ENCODE data around the gene C2CD3.

DNA sequence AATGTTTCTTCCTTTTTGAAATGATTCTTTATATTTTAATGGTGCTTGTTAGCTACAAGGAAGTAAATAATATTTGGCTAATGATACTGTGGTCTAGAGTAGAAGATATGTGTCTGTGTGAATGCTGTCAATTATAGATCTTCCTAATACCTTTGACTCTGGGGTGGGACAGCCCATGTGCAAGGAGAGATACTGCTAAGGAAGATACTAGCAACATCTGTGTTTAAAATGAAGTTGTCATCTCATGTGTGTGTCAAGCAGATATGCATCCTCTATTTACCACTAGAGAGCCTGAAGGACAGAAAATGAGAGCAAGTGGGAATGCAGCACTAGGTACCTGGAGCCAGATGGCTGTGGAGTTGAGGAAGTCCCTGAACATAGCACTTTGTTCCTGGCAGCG is 34.4 kb upstream of the C2CD3 start:
- TF ChIP-seq, protein P1, sequence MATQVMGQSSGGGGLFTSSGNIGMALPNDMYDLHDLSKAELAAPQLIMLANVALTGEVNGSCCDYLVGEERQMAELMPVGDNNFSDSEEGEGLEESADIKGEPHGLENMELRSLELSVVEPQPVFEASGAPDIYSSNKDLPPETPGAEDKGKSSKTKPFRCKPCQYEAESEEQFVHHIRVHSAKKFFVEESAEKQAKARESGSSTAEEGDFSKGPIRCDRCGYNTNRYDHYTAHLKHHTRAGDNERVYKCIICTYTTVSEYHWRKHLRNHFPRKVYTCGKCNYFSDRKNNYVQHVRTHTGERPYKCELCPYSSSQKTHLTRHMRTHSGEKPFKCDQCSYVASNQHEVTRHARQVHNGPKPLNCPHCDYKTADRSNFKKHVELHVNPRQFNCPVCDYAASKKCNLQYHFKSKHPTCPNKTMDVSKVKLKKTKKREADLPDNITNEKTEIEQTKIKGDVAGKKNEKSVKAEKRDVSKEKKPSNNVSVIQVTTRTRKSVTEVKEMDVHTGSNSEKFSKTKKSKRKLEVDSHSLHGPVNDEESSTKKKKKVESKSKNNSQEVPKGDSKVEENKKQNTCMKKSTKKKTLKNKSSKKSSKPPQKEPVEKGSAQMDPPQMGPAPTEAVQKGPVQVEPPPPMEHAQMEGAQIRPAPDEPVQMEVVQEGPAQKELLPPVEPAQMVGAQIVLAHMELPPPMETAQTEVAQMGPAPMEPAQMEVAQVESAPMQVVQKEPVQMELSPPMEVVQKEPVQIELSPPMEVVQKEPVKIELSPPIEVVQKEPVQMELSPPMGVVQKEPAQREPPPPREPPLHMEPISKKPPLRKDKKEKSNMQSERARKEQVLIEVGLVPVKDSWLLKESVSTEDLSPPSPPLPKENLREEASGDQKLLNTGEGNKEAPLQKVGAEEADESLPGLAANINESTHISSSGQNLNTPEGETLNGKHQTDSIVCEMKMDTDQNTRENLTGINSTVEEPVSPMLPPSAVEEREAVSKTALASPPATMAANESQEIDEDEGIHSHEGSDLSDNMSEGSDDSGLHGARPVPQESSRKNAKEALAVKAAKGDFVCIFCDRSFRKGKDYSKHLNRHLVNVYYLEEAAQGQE (IDR thresholded peaks at IDR 0.05) = no peak
- TF ChIP-seq, protein P2, sequence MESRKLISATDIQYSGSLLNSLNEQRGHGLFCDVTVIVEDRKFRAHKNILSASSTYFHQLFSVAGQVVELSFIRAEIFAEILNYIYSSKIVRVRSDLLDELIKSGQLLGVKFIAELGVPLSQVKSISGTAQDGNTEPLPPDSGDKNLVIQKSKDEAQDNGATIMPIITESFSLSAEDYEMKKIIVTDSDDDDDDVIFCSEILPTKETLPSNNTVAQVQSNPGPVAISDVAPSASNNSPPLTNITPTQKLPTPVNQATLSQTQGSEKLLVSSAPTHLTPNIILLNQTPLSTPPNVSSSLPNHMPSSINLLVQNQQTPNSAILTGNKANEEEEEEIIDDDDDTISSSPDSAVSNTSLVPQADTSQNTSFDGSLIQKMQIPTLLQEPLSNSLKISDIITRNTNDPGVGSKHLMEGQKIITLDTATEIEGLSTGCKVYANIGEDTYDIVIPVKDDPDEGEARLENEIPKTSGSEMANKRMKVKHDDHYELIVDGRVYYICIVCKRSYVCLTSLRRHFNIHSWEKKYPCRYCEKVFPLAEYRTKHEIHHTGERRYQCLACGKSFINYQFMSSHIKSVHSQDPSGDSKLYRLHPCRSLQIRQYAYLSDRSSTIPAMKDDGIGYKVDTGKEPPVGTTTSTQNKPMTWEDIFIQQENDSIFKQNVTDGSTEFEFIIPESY (IDR thresholded peaks at IDR 0.05) = no peak
- TF ChIP-seq, protein P3, sequence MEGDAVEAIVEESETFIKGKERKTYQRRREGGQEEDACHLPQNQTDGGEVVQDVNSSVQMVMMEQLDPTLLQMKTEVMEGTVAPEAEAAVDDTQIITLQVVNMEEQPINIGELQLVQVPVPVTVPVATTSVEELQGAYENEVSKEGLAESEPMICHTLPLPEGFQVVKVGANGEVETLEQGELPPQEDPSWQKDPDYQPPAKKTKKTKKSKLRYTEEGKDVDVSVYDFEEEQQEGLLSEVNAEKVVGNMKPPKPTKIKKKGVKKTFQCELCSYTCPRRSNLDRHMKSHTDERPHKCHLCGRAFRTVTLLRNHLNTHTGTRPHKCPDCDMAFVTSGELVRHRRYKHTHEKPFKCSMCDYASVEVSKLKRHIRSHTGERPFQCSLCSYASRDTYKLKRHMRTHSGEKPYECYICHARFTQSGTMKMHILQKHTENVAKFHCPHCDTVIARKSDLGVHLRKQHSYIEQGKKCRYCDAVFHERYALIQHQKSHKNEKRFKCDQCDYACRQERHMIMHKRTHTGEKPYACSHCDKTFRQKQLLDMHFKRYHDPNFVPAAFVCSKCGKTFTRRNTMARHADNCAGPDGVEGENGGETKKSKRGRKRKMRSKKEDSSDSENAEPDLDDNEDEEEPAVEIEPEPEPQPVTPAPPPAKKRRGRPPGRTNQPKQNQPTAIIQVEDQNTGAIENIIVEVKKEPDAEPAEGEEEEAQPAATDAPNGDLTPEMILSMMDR (IDR thresholded peaks at IDR 0.05; ENCODE audit: low read depth, low read length, missing input control) = no peak
- TF ChIP-seq, protein P4, sequence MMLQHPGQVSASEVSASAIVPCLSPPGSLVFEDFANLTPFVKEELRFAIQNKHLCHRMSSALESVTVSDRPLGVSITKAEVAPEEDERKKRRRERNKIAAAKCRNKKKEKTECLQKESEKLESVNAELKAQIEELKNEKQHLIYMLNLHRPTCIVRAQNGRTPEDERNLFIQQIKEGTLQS (IDR thresholded peaks at IDR 0.05) = no peak
- TF ChIP-seq TAF1 (conservative IDR thresholded peaks at IDR 0.05) (no peak), JUND (IDR thresholded peaks at IDR 0.05) (no peak), FOXA1 (IDR thresholded peaks at IDR 0.05) (no peak), YY1 (IDR thresholded peaks at IDR 0.05) (no peak), NR2F2 (IDR thresholded peaks at IDR 0.05) (no peak), GABPA (IDR thresholded peaks at IDR 0.05 in 1 of 2, conservative IDR thresholded peaks at IDR 0.05 in 1 of 2) (no peak), RAD21 (IDR thresholded peaks at IDR 0.05) (no peak), SP1 (IDR thresholded peaks at IDR 0.05) (no peak), RXRA (IDR thresholded peaks at IDR 0.05) (no peak)
- TF ChIP-seq, protein P5, sequence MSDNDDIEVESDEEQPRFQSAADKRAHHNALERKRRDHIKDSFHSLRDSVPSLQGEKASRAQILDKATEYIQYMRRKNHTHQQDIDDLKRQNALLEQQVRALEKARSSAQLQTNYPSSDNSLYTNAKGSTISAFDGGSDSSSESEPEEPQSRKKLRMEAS (IDR thresholded peaks at IDR 0.05) = no peak

Measured in liver (tissue), 3 donors.